ENCODE results near the gene LILRA6.

LILRA6 gene

GRCh38 chr19:54188215-54188871, 54.2 kb downstream of the LILRA6 start:
- peak in 1 of 2 donors; percentile 46 for DNase-seq (ENCODE audit: low read depth in 2 of 2)

DNA sequence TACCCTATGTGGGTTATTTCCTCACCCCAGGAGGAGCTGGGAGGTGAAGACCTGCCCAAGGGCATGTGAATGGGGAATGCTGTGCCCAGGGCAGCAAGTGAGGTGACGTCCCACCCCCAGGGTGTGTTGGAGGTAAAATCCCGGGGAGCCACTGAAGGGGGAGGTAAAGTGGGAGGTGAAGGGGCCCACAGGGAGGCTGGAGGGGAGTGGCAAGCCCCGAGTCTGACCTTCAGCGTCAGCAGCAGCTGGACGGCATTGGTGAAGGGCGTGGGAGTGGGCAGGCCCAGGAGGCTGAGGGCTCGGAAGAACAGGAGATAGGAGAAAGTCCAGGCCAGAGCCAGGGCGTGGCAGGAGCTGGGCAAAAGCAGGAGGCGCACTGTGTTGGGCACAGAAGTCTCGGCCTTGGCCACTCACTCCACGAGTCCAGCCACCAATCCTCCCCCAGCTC, 55.6 kb downstream of the LILRA6 start:
- DNase-seq (ENCODE audit: low read depth in 2 of 2) = no peak

All from stimulated activated CD8-positive, alpha-beta memory T cell treated with anti-CD3 and anti-CD28 coated beads, Interleukin-7, amount 100 ng/mL, for 1 hour (primary cell).